Activated CD4-positive, alpha-beta memory T cell treated with anti-CD3 and anti-CD28 coated beads, Interleukin-2, amount 10 ng/mL, durations not matched to agents 7 days and 5 days (primary cell): ENCODE results near the gene SCN1A. TPM values are rescaled to one million over a fixed set of nuclear protein-coding genes. Genes with fewer than 3 reads are reported as not detected.
"Not testable (repeated sequence)": the region's sequence is repeated elsewhere in the genome, so short reads cannot be mapped to it uniquely, and the experiment has no call there.

ENCODE experiments used
- CTCF ChIA-PET: fragments of 350-600 bp; sonication (Branson Sonifier 250); formaldehyde crosslinking; loops from one replicate; lab custom pipeline; 2021; ENCODE audit warnings: antibody characterized with exemption, inconsistent platforms; lab: Charles Lee
- POLR2A ChIA-PET: fragments of 350-600 bp; sonication (Branson Sonifier 250); formaldehyde crosslinking; loops from one replicate; lab custom pipeline; 2021; ENCODE audit warnings: antibody characterized with exemption; lab: Charles Lee
- DNase-seq: peaks from one replicate; pipeline ENCODE4 v3.0.0-alpha.2; 2020
- H3K27ac Mint-ChIP-seq: one replicate; pipeline ENCODE4 v1.8.0; 2021; ENCODE audit warnings: mild to moderate bottlenecking, mixed read lengths
- H3K27me3 Mint-ChIP-seq: one replicate; pipeline ENCODE4 v1.8.0; 2021; ENCODE audit warnings: mixed read lengths
- H3K36me3 Mint-ChIP-seq: one replicate; pipeline ENCODE4 v1.8.0; 2021; ENCODE audit warnings: low read depth, mixed read lengths
- H3K4me1 Mint-ChIP-seq: one replicate; pipeline ENCODE4 v1.8.0; 2021; ENCODE audit warnings: mixed read lengths
- H3K4me3 Mint-ChIP-seq: one replicate; pipeline ENCODE4 v1.8.0; 2021; ENCODE audit warnings: mild to moderate bottlenecking, mixed read lengths
- H3K9me3 Mint-ChIP-seq: one replicate; pipeline ENCODE4 v1.8.0; 2021; ENCODE audit warnings: mixed read lengths
- total RNA-seq, 2 experiments: library from RNA; stranded (reverse); gene quantifications; one replicate each; pipeline ENCODE4 v1.2.3, GENCODE V29; 2021

The SCN1A gene
- total RNA-seq, 2 experiments from 2014 or later: not detected

- CTCF ChIA-PET, H3K9me3 Mint-ChIP-seq, H3K4me3 Mint-ChIP-seq, H3K36me3 Mint-ChIP-seq, H3K4me1 Mint-ChIP-seq, H3K27ac Mint-ChIP-seq, DNase-seq, H3K27me3 Mint-ChIP-seq, POLR2A ChIA-PET: not testable (repeated sequence)
Measured at GRCh38 chr2:165972161-165972560, 155.7 kb downstream of the SCN1A start.

GRCh38 chr2:165970663-165971062 lies 157.2 kb downstream of the SCN1A start:
- H3K36me3 Mint-ChIP-seq: no peaks in the 10 kb centered on the region
- H3K4me1 Mint-ChIP-seq: no peaks in the 10 kb centered on the region
- no peak overlapping the region for H3K27ac Mint-ChIP-seq
- H3K4me3 Mint-ChIP-seq: no peak overlapping the region
- no peaks in the 10 kb centered on the region for H3K9me3 Mint-ChIP-seq
- peaks cover 7% of the 10 kb centered on the region for H3K27me3 Mint-ChIP-seq
- ChIA-PET CTCF (no interaction called here), POLR2A (no interaction called here)
- DNase-seq: no peak

- H3K9me3 Mint-ChIP-seq: no peaks in the 10 kb centered on the region
- no peak for DNase-seq
- no peak overlapping the region for H3K27ac Mint-ChIP-seq
- no peaks in the 10 kb centered on the region for H3K4me1 Mint-ChIP-seq
- CTCF ChIA-PET: no interaction called here
- H3K27me3 Mint-ChIP-seq: peaks cover 4% of the 10 kb centered on the region
- no peaks in the 10 kb centered on the region for H3K36me3 Mint-ChIP-seq
- POLR2A ChIA-PET: no interaction called here
- H3K4me3 Mint-ChIP-seq: no peak overlapping the region
Measured at GRCh38 chr2:165969227-165969626, 158.6 kb downstream of the SCN1A start.

GRCh38 chr2:165967746-165968145 lies 160.1 kb downstream of the SCN1A start:
- H3K27me3 Mint-ChIP-seq: no peaks in the 10 kb centered on the region
- POLR2A ChIA-PET: no interaction called here
- DNase-seq: no peak
- H3K4me1 Mint-ChIP-seq: no peaks in the 10 kb centered on the region
- H3K36me3 Mint-ChIP-seq: no peaks in the 10 kb centered on the region
- H3K27ac Mint-ChIP-seq: no peak overlapping the region
- no peak overlapping the region for H3K4me3 Mint-ChIP-seq
- H3K9me3 Mint-ChIP-seq: no peaks in the 10 kb centered on the region
- CTCF ChIA-PET: no interaction called here

GRCh38 chr2:165961818-165962217 lies 166.0 kb downstream of the SCN1A start:
- ChIA-PET CTCF (no interaction called here), POLR2A (no interaction called here)
- no peaks in the 10 kb centered on the region for H3K9me3 Mint-ChIP-seq
- no peaks in the 10 kb centered on the region for H3K27me3 Mint-ChIP-seq
- H3K27ac Mint-ChIP-seq: no peak overlapping the region
- no peak for DNase-seq
- no peaks in the 10 kb centered on the region for H3K4me1 Mint-ChIP-seq
- H3K4me3 Mint-ChIP-seq: no peak overlapping the region
- H3K36me3 Mint-ChIP-seq: no peaks in the 10 kb centered on the region

- CTCF ChIA-PET: no interaction called here
- POLR2A ChIA-PET: interaction anchor here (1.0 kb wide), 1 partner anchor 8 kb away, joined by 3 read pairs; no protein-coding TSS in a partner anchor
- no peaks in the 10 kb centered on the region for H3K27me3 Mint-ChIP-seq
Measured at GRCh38 chr2:165959371-165959770, 168.4 kb downstream of the SCN1A start.

GRCh38 chr2:165958313-165958960 lies 169.4 kb downstream of the SCN1A start:
- DNase-seq: no peak
- ChIA-PET CTCF (no interaction called here), POLR2A (no interaction called here)
- H3K9me3 Mint-ChIP-seq: no peaks in the 10 kb centered on the region
- no peak overlapping the region for H3K27ac Mint-ChIP-seq
- peaks cover 12% of the 10 kb centered on the region for H3K4me1 Mint-ChIP-seq
- no peaks in the 10 kb centered on the region for H3K27me3 Mint-ChIP-seq
- no peaks in the 10 kb centered on the region for H3K36me3 Mint-ChIP-seq
- no peak overlapping the region for H3K4me3 Mint-ChIP-seq

More at GRCh38 chr2:165959371-165959770, 168.4 kb downstream of the SCN1A start:
- DNase-seq: no peak
- Mint-ChIP-seq H3K4me3 (no peak overlapping the region), H3K9me3 (no peaks in the 10 kb centered on the region), H3K27ac (no peak overlapping the region), H3K36me3 (no peaks in the 10 kb centered on the region), H3K4me1 (peaks cover 10% of the 10 kb centered on the region)

GRCh38 chr2:165957030-165957675 lies 170.7 kb downstream of the SCN1A start:
- Mint-ChIP-seq H3K9me3 (no peaks in the 10 kb centered on the region), H3K4me3 (no peak overlapping the region), H3K27me3 (no peaks in the 10 kb centered on the region), H3K36me3 (no peaks in the 10 kb centered on the region), H3K27ac (no peak overlapping the region), H3K4me1 (peaks cover 12% of the 10 kb centered on the region)
- ChIA-PET POLR2A (no interaction called here), CTCF (no interaction called here)
- no peak for DNase-seq

GRCh38 chr2:165953655-165954606 lies 173.9 kb downstream of the SCN1A start, which contains the start of gene TTC21B:
Gene TTC21B (minus strand): TSS chr2:165953776. CDS start chr2:165953705, 71 bp downstream.
- no peaks in the 10 kb centered on the region for H3K36me3 Mint-ChIP-seq
- no peaks in the 10 kb centered on the region for H3K9me3 Mint-ChIP-seq
- H3K4me3 Mint-ChIP-seq: peak within 1 kb of the TSS; percentile 51
- peak; percentile 91 for DNase-seq
- no peaks in the 10 kb centered on the region for H3K27me3 Mint-ChIP-seq
- peaks cover 12% of the 10 kb centered on the region for H3K4me1 Mint-ChIP-seq
- POLR2A ChIA-PET: interaction anchor here (0.8 to 2.2 kb wide), 6 partner anchors 9 to 174 kb away, joined by 3 to 15 read pairs (median 5); partner anchors contain the start of genes GALNT3 and SCN1A
- CTCF ChIA-PET: interaction anchor here (0.7 to 2.4 kb wide), 15 partner anchors 9 to 177 kb away, joined by 3 to 10 read pairs (median 5); partner anchors contain the start of genes GALNT3 and SCN1A
- no peak within 1 kb of the TSS for H3K27ac Mint-ChIP-seq

GRCh38 chr2:165953306-165953654 lies 174.5 kb downstream of the SCN1A start:
- no peak overlapping the region for H3K27ac Mint-ChIP-seq
- H3K36me3 Mint-ChIP-seq: no peaks in the 10 kb centered on the region
- H3K27me3 Mint-ChIP-seq: no peaks in the 10 kb centered on the region
- no peak for DNase-seq
- no peak overlapping the region for H3K4me3 Mint-ChIP-seq
- ChIA-PET CTCF (interaction anchor here (0.7 to 2.4 kb wide), 15 partner anchors 8 to 178 kb away, joined by 3 to 10 read pairs (median 4); partner anchors contain the start of genes GALNT3 and SCN1A), POLR2A (interaction anchor here (0.6 to 2.2 kb wide), 8 partner anchors 8 to 175 kb away, joined by 3 to 15 read pairs (median 4); partner anchors contain the start of genes GALNT3 and SCN1A)
- H3K4me1 Mint-ChIP-seq: peaks cover 12% of the 10 kb centered on the region
- H3K9me3 Mint-ChIP-seq: no peaks in the 10 kb centered on the region

GRCh38 chr2:165952741-165953211 lies 175.0 kb downstream of the SCN1A start:
- Mint-ChIP-seq H3K27ac (no peak overlapping the region), H3K4me3 (no peak overlapping the region), H3K9me3 (no peaks in the 10 kb centered on the region), H3K4me1 (peaks cover 12% of the 10 kb centered on the region), H3K36me3 (peaks cover 5% of the 10 kb centered on the region), H3K27me3 (no peaks in the 10 kb centered on the region)
- ChIA-PET CTCF (interaction anchor here (1.1 to 2.4 kb wide), 11 partner anchors 8 to 176 kb away, joined by 3 to 10 read pairs (median 6); partner anchors contain the start of gene SCN1A), POLR2A (interaction anchor here (0.6 to 2.2 kb wide), 8 partner anchors 8 to 176 kb away, joined by 3 to 15 read pairs (median 4); partner anchors contain the start of genes GALNT3 and SCN1A)
- DNase-seq: no peak

GRCh38 chr2:165952085-165952484 lies 175.7 kb downstream of the SCN1A start:
- POLR2A ChIA-PET: interaction anchor here (0.8 to 1.9 kb wide), 3 partner anchors 8 to 158 kb away, joined by 3 to 15 read pairs (median 3); partner anchors contain the start of gene GALNT3
- H3K36me3 Mint-ChIP-seq: peaks cover 5% of the 10 kb centered on the region

More at GRCh38 chr2:165952085-165952484, 175.7 kb downstream of the SCN1A start:
- Mint-ChIP-seq H3K9me3 (no peaks in the 10 kb centered on the region), H3K27ac (no peak overlapping the region), H3K4me3 (no peak overlapping the region), H3K27me3 (no peaks in the 10 kb centered on the region), H3K4me1 (peaks cover 12% of the 10 kb centered on the region)
- DNase-seq: no peak
- CTCF ChIA-PET: interaction anchor here (1.1 to 2.4 kb wide), 4 partner anchors 9 to 173 kb away, joined by 3 to 10 read pairs (median 7); no protein-coding TSS in a partner anchor
